ENCODE results near the gene WWTR1. TPM values are rescaled to one million over a fixed set of nuclear protein-coding genes. Genes with fewer than 3 reads are reported as not detected.

Gene WWTR1
- polyA plus RNA-seq, 2 of the 4 experiments (the other 2 are of a cell fraction): 99.7 to 164 TPM

- TF ChIP-seq HDAC2 (IDR thresholded peaks at IDR 0.05): no peak
- TF ChIP-seq ZNF302 (CRISPR knock-in tag; IDR thresholded peaks at IDR 0.05): no peak
- TF ChIP-seq GATA3 (IDR thresholded peaks at IDR 0.05; ENCODE audit: borderline replicate concordance): peak; percentile 28; the same call in 1 of the 2 replicates
- TF ChIP-seq RARB (CRISPR knock-in tag; IDR thresholded peaks at IDR 0.05): no peak
- no peak for TF ChIP-seq REST (IDR thresholded peaks at IDR 0.05)
- TF ChIP-seq BHLHE40 (IDR thresholded peaks at IDR 0.05; ENCODE audit: low read depth, low read length): no peak
- TF ChIP-seq HEYL (CRISPR knock-in tag; IDR thresholded peaks at IDR 0.05): no peak
- no peak for TF ChIP-seq ZFP36 (IDR thresholded peaks at IDR 0.05; ENCODE audit: borderline replicate concordance, partially characterized antibody)
- no peak for TF ChIP-seq POLR2A (IDR thresholded peaks at IDR 0.05; ENCODE audit: low read length)
- TF ChIP-seq MYC (IDR thresholded peaks at IDR 0.05; ENCODE audit: borderline replicate concordance, low read length): no peak
- TF ChIP-seq EHF (CRISPR knock-in tag; IDR thresholded peaks at IDR 0.05): no peak
- TF ChIP-seq BCL3 (IDR thresholded peaks at IDR 0.05): no peak
- TF ChIP-seq JUNB (IDR thresholded peaks at IDR 0.05): peak; percentile 31
- no peak for TF ChIP-seq ELK1 (IDR thresholded peaks at IDR 0.05; ENCODE audit: low read depth, low read length)
- TF ChIP-seq MAZ (IDR thresholded peaks at IDR 0.05; ENCODE audit: borderline replicate concordance, low read depth, low read length): no peak
- no peak for TF ChIP-seq CHD2 (IDR thresholded peaks at IDR 0.05; ENCODE audit: low read length, partially characterized antibody)
- no peak for TF ChIP-seq HOXB5 (CRISPR knock-in tag; IDR thresholded peaks at IDR 0.05)
- TF ChIP-seq E2F6 (IDR thresholded peaks at IDR 0.05; ENCODE audit: borderline replicate concordance, low read depth): no peak
- no peak for TF ChIP-seq HOXB13 (CRISPR knock-in tag; IDR thresholded peaks at IDR 0.05; ENCODE audit: low read depth)
- no peak for TF ChIP-seq RCOR1 (IDR thresholded peaks at IDR 0.05; ENCODE audit: low read depth, low read length)
- TF ChIP-seq MAFK (IDR thresholded peaks at IDR 0.05; ENCODE audit: partially characterized antibody): no peak
- TF ChIP-seq KDM5A (IDR thresholded peaks at IDR 0.05): no peak
- no peak for TF ChIP-seq CTCF (IDR thresholded peaks at IDR 0.05)
- TF ChIP-seq CBX8 (IDR thresholded peaks at IDR 0.05): no peak
- no peak for TF ChIP-seq TP53 (CRISPR knock-in tag; IDR thresholded peaks at IDR 0.05)
- peak in 1 of 2 experiments; percentile 39; a peak in 1 of 5 replicates for TF ChIP-seq JUN (IDR thresholded peaks at IDR 0.05)
- no peak for TF ChIP-seq ZC3H11A (IDR thresholded peaks at IDR 0.05)
- no peak for TF ChIP-seq CHD4 (IDR thresholded peaks at IDR 0.05; ENCODE audit: borderline replicate concordance)
- TF ChIP-seq EP300 (IDR thresholded peaks at IDR 0.05): peak; percentile 20 to 26; a peak in 1 of 5 replicates
Measured at GRCh38 chr3:149603126-149604074, 54.4 kb downstream of the WWTR1 start (continued).
